HG03442 (cell line): ENCODE measurements around the gene ARHGAP26.

Experiments
- ATAC-seq: cut with Tn5 transposase; IDR thresholded peaks from one replicate; pipeline ENCODE4 v1.9.1; 2021; ENCODE audit warnings: mild to moderate bottlenecking, moderate library complexity; ENCODE audit not compliant: unreplicated experiment

Gene ARHGAP26

DNA sequence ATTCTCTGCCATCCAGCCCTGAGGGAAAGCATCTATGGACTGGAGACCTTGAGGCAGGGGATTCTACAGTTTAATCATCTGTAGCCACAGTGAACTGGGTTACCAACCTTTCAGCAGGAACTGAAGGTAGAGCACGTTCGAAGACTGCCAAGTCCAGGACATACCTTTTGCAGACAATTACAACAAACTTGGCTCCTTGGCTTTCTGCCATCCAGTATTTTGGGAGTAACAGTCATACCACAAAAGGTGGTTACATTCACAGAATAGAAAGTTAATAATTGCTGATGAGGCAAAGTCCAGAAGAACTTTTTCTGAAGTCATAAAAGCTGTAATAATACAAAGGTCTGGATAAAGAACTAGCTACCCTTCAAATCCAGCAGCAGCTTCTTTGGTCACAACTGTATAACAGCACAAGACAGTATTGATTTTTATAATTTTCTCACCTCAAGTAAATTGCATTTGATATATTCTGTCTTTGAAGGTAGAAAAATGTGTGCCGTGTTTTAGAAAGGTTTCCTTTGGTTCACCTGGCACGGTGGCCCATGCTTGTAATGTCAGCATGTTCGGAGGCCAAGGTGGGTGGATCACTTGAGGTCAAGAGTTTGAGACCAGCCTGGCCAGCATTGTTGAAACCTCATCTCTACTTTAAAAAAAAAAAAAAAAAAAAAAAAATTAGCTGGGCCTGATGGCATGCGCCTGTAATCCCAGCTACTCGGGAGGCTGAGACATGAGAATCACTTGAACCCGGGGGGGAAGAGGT lies 396.7 kb downstream of the ARHGAP26 start:
- ATAC-seq = no peak

DNA sequence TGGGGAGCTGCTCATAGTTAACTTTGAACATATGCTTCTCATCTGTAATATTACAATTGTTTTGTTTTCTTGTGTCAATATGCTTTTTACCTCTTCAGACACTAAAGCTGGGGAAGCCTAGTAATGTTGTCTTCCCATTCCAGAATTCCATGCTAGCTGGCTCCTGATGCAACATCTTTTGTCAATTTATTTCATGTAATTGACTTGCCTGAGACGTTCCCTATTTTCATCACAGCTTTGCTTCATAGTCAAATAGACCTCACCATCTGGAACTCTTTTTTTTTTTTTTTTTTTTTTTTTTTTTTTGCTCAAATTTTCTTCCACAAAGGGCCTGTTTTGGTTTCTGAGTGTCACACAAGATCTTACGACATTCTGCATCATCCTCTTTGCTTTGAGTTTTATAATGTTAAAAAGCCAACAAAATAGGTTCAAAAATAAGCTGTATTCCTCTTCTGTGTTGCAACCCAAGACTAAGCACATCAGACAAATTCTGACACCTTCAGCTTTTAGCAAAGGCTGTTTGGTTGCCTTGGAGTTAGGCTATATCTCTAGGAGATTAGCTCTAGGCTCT lies 398.1 kb downstream of the ARHGAP26 start:
- ATAC-seq = no peak

DNA sequence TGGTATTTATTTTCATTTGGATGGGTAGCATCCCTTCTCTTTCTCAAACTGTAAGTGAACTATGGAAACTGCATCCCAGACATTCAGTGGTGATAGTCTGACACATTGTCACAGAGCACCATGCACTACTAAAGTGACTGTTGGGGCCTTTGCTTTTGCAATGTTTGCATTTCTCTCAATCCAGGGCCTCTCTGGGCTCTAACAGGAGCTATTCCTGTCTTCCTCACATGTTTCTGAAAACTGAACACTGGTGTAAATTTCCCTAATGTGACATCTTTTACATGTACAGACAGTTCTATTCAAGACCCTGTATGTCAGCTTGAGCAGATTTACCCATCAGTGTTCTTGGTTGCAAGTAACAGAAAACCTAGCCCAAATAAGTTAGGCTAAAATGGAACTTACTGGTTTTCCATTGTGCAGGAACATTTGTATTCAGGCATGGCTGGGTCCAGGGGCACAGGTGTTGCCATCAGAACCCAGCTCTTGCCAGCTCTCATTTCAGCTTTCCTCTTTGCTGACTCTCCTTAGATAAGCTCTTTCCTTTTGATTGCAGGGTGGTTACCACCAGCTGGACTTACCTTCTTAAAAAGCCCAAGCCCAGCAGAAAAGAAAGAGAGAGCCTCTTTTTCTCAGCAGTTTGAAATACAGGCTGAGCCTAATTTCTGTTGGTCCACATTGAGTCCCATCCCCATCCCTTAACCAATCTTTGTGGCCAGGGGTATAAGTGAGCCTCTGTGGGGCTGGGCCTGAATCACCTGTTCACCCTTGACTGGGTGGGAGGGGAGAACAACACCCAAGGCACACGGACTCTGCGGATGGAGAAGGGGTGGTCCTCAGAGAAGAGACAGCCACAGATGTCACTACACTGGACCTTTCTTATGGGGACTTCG lies 399.0 kb downstream of the ARHGAP26 start:
- ATAC-seq = no peak

DNA sequence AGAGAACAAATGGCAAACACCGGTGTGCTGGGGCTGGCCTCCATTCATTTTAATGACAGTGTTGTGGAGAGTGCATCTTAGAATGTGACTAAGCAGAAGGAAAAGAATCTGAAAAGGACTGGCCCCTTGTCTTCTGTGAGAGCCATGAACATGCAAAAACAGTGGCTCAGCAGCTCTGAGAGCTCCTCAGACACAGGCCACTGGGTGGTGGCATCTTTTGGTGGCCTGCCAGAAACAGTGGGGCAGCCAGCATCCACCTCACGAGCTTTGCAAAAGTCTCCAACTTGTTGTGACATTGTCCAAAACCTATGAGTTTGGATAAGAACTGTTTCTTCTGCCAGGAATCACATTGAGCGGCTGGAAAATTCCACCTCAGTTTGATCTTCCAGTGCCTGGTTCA lies 399.9 kb downstream of the ARHGAP26 start:
- ATAC-seq = no peak

DNA sequence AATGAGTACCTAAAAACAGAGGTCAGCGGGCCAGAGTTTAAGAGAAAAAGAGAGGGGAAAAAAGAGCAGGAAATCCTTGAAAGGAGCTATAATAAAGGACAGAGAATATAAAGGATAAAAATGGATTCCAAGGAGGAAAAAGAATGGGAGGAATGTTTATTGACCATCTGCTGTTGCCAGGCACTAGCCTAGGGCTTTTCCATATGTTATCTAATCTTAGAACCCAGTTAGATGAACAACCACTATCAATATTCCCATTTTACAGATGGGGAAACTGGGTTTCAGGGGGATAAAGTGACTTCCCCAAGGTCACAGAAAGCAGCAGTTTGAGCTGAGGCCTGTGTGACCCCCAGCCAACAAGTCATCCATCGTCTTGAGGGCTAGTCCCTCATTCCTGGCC lies 400.8 kb downstream of the ARHGAP26 start:
- ATAC-seq = no peak

DNA sequence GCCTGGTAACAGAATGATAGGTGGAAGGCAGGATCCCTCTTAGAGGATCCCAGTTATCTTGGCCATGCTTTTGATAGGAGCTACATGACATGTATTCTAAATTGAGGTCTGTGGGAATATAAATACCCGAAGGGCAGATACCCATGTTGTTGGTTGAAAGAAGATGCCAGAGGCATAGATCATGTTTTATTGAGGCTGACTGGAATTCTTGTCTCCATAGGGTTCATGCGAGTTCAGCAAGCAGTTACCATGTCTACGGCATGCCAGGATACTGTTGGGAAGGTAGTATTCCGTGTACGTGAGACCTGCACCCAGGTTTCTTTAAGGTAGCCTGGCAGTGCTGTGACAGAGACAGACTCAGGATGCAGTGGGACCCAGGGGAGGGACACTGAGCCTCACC lies 402.6 kb downstream of the ARHGAP26 start:
- ATAC-seq = no peak

DNA sequence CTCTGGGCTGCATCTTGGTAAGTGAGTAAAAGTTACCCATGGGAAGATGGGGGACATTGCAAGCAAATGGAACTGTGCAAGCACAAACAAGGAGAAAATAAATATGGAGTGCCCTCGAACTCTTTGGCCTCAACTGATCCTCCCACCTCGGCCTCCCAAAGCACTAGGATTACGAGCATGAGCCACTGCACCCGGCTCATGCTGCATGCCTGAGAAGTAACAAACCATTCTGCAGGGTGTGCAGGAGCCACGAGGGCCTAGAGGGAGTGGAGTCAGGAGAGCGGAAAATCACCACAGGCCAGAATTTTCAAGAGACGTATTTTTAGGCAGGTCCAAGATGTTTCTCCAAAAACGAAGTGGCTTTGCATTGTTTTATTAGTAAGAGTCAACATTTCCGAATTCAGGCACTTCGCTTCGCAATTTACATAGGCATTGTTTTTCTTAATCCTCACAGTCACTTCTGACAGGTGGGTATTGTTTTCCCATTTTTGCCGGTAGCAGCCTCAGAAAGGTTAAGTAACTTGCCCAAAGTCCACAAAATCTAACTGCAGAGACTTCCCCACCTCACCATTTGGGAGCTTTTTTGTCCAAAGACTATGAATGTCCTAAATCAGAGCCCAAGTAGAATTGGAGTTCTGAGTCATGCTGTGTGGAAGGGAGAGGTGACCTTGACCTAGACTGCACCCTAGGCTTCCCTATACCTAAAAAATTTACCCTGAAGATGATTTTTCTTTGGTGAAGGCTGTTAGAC lies 403.1 kb downstream of the ARHGAP26 start:
- ATAC-seq = no peak

DNA sequence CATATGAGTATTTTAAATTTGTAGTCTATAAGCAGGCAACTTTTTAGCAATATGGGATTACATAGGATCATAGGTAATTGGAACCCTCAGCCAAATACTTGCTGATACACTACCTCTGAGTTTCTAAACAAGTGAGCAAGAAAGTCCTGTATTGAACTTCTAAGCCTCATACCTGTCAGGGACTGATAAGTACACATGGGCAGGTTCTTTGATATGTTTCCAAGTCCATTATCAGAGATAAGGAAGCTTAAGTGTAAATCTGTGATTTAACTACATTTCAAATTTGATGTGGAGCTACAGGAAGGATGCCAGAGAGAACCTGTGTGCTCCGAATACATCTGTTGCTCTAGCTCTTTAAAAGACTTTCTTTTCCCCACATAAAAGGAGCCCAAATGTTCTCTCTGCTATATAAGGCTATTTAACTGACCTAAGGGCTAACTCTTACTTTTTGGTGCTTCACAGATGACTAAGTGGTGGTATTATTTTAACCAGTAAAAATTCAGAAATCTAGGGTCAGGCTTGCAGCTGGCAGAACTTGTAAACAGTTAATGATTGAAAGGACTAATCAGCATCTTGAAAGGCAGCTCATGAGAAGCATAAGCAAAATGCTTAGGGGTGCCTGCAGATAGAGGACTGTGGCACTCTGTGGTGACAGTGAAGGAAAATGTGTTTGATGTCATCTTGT lies 404.7 kb downstream of the ARHGAP26 start:
- ATAC-seq = peak; percentile 84

DNA sequence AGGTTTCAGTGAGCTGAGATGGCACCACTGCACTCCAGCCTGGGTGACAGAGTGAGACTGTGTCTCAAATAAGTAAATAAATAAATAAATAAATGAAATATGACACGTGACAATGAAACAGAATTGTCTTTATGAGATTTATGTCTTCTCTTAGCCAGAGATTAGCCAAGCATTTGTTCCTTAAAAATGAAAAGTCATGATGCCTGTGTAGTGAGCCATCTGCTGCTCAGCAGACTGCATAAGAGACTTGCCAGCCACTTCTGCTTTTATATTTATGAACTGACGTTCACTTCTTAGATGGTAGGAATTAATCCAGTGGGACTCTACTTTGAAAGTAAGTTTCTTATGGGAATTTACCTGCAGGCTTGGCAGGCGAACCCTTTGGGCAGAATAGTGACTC lies 405.9 kb downstream of the ARHGAP26 start:
- no peak for ATAC-seq

DNA sequence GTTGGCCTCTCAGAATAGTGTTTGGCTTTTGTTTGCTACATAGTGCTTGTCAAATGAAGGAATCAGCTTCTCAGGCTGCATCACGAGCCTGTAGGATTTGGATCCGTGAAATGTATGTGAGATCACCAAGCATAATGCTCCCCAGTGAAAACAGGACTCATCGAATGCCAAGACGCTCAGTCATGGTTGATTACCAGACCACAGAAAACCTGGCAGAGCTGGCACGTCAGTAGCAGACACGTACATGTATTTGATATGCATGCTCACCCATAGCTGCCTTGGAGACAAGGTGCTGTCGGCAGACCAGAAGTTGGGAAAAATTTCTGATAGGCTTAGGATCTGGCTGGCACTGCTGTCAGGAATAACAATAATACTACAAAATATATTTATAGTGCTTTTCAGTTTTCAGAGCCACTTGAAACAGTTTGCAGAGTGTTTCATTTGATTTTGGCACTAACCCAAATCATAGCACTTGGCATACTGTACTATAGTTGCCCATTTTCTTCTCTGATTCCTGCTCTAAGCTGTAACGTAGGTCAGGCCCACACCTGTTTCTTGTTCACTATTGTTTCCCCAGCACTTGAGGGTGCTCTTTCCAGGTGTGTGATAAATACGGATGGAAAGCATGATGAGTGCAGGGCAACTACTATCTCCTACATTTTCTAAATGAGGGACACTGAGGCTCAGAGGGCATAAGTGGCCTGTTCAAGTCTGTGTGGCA lies 407.2 kb downstream of the ARHGAP26 start:
- no peak for ATAC-seq

DNA sequence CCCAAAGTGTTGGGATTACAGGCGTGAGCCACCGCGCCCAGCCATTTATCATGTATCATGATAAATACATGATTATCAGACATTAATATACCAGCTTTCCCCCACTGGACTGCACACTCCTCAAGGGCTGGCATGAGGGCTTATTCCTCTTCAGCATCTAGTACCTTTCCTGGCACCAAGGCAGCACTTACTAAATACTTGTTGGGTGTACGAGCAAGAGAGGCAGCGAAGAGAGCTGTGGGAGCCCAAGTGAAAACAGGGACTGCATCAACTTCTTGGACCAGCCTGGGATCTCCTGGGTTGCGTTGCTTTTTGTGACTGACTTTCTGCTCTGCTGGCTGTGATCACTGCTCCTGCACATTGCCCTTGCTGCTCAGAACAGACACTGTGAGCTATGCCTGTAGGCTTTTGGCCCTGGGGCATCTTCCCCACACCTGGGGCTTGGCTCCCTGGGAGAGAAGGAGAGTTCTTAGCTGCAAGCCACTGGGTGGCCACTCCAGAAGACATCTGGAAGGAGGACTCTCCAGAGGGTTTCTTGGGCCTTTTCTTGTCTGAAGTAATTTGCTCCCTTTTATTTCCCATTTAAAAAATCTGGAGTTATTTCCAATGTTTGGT lies 409.1 kb downstream of the ARHGAP26 start:
- no peak for ATAC-seq

DNA sequence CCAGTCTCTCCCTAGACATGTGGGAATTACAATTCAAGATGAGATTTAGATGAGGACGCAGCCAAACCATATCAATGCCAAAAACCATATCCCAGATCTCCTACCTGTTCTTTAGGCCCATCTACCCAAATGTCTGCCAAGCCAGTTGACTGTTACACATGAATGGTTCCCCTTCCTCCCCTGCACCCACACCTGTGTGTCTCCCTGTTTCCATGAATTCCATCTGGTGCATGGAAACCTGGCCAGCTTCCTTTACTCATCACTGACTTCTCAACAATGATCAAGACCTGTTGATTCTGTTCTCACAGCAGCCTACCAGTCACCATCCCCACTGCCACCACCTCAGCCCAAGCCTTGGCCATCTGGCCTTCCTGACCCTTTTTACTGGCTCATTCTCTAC lies 410.6 kb downstream of the ARHGAP26 start:
- no peak for ATAC-seq

DNA sequence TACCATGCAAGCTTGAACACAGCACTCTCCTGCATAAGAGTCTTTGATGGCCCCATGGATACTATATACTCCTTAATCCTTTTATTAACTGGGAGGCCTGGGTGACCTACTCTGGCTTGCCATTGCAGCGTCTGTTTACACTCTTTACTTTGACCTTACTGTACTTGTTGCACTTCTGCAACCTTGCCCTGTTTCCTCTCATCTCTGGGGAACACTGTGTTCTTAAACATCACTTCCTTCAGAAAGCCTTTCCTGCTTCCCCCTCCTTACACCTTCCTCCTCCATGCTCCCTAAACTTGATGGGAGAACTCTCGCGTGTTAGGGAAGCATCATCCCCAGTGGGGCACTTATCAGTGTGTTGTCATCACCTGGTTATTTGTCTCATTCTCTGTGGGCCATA lies 411.0 kb downstream of the ARHGAP26 start:
- no peak for ATAC-seq

DNA sequence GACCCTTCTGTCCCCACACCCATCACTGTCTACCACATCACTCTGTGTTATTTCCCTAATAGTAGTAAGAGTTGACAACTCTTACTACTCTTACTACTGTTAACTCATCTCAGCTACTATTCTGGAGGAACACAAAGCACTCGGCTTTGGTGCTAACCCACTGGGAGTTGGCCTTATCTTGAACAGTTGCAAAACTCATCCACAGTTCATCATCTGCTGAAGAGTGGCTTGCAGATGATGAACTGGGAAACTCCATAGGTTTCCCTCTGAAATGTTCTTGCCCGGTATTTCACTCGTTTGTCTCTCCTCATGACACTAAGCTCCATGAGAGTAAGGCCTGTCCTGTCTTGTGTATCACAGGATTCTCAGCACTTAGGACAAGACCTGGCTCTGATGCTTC lies 411.9 kb downstream of the ARHGAP26 start:
- no peak for ATAC-seq

DNA sequence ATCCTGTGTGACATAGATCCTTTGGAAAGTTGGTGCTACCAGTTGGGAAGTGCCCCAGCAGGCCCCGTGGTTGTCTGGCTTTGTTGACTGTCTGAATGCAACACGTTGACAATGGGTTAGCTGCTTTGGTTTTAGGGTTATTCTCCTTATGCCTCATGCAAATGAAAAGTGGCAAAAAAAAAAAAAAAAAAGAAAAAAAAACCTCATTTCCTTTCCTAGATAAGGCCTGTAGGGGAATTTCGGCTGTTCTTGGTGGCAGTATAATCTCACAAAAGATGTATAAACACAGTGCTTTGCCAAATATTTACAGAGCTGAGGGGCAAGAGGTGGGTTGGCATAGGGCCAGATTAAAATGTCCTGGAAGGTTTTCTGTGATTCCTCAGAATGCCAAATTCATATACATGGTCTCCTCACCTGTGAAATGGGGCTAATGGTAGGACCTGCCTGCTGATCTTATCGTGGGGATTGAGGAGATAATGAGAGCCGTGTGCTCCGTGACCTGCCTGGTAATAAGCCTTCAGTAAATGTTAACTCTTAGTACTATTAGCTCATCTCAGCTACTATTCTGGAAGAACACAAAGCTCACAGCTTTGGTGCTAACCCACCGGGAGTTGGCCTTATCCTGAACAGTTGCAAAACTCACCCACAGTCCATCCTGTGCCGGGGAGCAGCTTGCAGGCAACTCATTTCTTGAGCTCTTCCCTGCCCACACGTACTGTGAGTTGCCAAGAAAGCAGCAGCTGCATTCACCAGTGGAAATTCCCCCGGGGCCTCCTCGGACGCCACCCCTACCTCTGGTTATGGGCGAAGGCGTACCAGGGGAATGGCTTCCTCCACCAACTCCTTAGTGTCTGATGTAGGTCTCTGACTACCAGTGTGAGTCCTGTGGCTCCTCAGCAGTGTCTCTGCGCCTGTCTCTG lies 413.0 kb downstream of the ARHGAP26 start:
- ATAC-seq = peak; percentile 64

DNA sequence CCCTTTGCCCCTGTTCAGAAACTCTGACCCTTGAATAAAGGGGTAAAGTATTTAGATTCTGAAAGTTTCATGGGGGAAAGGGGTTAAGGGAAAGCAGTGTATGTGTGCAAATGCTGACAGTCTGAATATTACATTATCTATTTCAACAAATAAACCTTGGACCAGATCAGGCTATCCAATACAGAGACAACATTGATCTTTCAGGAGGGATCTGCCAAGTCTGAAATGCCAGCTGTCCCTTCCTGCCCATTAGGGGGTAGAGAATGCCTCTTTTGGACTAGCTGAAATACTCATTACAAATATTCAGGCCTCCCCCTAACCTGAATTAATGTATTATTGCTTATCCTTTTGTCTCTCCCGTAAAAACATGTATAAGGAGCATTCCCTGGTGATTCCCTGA lies 413.8 kb downstream of the ARHGAP26 start:
- no peak for ATAC-seq

DNA sequence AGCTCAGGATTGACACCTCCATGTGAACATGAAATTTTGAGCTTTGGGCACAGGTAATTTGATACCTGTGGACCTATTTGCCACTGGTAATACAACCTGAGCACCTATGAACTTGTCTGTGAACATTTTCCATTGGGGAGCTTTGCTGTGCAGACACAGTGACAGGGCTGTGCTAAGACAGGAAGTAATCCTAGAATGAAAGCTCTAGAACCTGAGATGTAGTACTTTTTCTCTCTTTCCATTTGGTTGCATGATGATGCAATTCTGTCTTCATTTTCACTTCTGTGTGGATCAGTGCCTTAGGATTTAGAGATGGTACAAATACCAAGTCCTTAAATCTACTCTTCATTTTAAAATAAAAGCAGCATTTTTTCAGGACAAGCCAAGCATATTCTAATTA lies 416.4 kb downstream of the ARHGAP26 start:
- ATAC-seq = no peak

DNA sequence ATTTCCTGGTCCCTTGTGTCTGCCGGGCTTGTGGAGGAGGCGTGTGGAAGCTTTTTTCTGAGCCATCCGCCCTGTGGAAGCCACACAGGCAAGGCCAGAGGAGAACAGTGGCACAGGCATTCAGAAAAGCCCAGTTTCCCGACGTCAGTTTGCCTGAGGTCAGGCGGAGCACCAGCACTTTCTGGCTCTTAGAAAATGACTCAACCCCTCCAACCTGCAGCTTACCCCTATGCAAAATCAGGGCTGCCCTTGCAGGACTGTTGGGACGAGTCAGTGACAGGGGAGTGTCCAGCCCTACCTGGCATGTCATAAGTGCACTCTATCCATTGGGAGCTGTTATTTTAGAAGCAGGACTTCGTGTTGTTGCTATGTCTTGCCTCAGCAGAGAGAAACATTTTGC lies 417.3 kb downstream of the ARHGAP26 start:
- no peak for ATAC-seq
